HG03064 (cell line): ENCODE data around the gene ANO1.

ENCODE experiments used
- ATAC-seq: cut with Tn5 transposase; IDR thresholded peaks from one replicate; pipeline ENCODE4 v1.9.1; 2021; ENCODE audit warnings: low read depth; ENCODE audit not compliant: unreplicated experiment

ANO1 gene

GRCh38 chr11:70133771-70134335 lies 55.7 kb downstream of the ANO1 start:
- no peak for ATAC-seq

DNA sequence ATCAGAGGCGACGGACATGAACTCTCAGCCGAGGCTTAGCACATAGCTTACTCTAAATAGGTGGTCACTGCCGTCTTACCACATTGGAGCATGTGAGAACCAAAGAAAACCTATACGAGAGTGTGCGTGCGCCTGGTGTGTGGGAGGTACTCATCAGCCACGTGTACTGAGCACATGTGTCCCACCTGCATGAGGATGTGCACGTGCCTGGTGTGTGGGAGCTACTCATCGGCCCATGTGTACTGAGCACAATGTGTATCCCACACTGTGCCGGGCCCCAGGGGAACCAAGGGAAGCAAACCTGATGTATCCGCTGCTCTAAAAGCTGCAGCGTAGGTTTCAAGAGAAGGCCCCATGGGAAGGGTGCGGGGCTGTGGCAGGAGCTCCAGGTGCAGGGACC lies 56.4 kb downstream of the ANO1 start:
- no peak for ATAC-seq

- no peak for ATAC-seq
Observed at GRCh38 chr11:70135142-70135541, 57.0 kb downstream of the ANO1 start.

- no peak for ATAC-seq
Observed at GRCh38 chr11:70135625-70136059, 57.5 kb downstream of the ANO1 start.

- ATAC-seq = no peak
Observed at GRCh38 chr11:70137383-70137782, 59.3 kb downstream of the ANO1 start.

- no peak for ATAC-seq
Observed at GRCh38 chr11:70138403-70138802, 60.3 kb downstream of the ANO1 start.

DNA sequence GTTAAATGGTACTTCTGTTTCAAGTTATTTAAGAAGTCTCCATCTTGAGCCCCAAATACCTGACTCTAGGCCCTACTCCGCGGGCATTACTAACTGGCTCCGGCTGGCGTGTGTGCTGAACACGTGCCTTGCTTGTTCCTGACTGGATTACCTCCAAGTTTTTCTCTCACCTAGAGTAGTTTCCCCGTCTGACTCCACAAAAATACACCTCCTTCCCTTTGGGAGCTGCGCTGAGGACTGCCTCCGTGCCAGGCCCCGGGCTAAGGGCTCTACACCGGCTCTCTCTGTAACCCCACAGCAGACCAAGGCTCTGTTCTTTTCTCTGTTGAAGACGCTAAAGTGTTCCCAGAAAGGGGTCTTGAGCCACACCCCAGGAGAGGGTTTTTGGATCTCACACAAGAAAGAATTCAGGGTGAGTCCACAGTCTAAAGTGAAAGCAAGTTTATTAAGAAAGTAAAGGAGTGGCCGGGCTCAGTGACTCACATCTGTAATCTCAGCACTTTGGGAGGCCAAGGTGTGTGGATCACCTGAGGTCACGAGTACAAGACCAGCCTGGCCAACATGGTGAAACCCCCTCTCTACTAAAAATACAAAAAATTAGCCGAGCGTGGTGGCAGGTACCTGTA lies 61.8 kb downstream of the ANO1 start:
- ATAC-seq = no peak

DNA sequence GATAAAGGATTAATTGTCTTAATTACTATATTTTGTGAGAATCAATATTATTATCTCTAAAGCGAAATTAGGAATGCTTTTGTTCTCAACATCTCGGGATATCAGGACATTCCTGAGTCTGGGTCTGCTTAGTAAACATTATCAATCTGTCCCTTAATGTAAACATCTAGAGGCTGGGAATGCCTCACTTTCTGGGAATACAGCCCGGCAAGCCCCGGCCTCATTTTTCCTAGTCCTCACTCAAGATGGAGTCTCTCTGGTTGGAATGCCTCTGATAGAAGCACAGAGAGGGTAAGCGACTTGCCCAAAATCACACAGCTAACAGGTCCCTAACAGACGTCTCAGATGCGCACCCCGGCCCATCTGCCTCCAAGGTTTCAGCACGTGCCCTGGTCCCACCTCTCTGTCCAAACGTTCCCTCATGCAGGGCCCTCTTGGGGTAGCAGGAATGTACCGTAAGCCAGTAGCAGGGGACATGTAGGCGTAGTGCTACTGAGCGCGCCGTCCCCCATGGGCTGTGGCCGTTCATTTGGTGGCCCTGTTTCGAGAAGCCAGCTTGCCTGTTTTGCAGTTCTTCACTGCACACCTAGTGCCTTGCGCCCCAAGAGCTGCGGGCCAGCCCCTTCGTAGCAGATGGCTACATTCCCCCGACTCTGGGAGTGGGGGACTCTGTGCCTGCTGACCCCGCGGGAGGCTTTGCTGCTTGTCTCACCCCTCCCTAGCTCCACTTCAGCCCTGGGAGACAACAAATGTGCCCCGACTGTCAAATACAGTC lies 62.8 kb downstream of the ANO1 start:
- ATAC-seq = no peak

DNA sequence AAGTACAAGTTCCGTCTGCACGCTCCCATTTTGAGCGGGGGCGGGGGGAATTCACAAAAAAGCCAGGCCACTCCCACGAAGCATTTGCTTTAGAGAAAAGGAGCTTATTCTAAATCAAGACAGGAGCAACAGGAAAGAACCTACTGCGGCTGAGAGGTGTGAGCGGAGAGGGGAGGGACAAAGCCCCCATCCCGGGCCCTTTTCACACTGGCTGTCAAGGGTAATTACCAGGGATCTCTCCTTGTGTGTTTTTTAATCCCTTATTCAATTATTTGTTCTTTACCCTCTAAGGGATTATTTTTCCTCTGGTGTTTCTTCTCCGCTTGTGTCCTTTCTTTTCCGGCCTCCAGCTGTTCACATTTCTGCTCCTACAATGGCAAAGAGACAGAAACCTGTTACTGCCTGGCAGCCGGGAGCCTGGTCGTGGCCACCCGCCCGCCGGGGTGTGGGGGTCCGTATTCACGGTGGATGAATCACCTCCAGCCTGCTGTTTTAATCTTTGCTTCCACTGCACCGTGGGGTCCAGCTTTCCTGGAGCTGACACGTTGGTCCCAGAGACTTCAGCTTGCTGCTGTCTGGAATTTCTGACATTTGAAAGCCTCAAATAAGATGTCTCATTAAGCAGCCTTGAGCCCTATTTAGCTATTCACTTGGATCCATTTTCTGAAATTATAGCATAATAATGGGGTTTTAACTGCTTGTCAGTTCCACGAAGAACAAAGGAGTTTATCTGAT lies 63.5 kb downstream of the ANO1 start:
- no peak for ATAC-seq

DNA sequence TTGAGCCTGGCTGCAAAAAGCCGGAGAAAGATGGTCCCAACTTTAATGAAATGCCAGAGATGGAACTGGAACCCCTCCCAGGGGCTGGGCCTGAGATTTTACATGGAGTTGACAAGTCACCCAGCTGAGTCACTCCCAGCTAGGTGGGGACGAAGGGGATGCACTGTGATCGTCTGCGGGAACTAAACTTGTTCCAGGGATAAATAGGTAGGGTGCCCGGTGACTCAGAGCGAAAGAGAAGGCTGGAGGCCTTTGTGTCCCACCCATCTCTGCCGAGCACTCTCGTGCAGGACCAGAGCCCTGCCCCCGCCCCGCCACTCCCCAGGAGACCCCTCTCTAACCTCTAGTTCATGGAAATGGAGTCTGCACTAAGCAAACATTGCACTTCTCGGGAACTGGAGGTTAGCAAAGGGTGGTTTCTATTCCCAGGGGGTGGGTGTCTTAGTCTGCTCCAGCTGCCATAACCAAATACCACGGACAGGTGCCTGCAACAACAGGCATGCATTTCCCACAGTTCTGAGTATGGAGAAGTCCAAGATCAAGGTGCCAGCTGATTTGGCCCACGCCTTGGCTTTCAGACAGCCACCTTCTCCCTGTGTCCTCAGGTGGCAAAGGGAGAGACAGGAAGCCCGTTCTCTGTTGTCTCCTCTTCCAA lies 64.2 kb downstream of the ANO1 start:
- ATAC-seq = no peak

DNA sequence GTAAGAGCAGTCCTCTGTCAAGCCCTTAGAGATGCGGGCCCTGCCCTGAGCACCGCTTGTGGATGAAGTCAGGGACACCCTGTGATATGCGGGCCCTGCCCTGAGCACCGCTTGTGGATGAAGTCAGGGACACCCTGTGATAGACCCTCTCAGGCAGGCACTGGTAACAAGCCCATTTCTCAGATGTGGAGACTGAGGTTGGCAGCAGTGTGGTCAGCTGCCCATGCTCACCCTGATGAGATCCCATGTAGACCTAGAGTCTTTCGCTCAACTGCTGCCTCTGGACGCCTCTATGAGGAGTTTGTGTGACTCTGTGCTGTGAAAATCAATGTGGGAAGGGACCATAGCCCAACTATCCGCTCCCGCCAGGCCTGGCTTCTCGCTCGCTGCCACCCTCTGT lies 66.1 kb downstream of the ANO1 start:
- no peak for ATAC-seq

- ATAC-seq = no peak
Observed at GRCh38 chr11:70145071-70145470, 67.0 kb downstream of the ANO1 start.

DNA sequence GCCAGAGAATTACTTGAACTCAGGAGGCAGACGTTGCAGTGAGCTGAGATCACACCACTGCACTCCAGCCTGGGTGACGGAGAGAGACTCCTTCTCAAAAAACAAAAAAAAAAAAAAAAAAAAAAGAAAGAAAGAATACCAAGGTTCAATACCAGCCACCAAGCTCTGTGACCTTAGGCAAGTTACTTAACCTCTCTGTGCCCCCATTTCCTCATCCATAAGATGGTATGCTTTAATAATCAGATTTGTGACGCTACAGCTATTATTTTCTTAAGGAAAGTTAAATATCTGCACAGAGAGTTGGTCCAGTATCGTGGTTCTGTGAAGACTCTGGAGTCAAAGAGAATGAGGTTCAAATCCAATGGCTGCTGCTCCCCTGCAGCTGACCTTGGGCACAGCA lies 67.7 kb downstream of the ANO1 start:
- ATAC-seq = no peak

DNA sequence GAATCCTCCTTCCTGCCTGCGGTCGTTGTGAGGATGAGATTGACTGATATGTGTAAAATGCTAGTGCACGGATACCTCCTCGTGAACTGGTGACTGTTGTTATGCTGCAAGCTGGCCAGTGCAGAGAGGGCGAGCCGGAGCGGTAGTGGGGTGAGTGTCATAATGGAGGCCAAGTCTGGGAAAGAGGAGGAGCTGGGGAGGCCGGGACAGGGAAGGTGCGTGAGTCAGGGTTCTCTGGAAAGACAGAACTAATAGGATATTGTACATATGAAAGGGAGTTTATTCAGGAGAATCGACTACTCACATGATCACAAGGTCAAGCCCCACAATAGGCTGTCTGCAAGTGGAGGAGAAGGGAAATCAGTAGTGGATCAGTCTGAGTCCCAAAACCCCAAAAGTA lies 68.2 kb downstream of the ANO1 start:
- ATAC-seq = no peak

DNA sequence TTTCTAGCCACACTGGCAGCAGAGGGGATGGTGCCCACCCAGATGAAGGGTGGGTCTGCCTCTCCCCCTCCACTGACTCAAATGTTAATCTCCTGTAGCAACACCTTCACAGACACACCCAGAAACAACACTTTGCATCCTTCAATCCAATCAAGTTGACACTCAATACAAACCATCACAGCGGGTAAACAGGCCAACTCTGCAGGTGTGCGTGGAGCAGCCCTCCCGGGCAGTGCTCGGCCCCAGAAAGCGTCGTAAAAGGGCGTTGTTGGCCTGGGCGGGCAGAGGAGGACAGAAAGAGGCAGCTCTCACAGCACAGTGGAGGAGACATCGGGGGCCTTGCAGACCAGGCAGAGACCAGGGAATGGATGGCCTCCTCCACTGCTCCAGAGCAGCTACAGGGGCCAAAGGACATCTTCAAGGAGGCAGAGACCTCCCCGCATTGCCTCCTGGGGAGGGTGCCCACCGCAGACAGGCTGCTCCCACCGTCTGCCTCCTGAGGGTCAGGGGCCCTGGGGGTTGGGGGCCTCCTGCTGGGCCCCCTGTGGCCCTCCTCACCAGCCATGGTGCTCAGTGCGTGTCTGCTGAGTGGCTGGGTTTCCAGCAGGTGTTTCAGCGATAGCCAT lies 68.9 kb downstream of the ANO1 start:
- no peak for ATAC-seq

- no peak for ATAC-seq
Observed at GRCh38 chr11:70147668-70148067, 69.6 kb downstream of the ANO1 start.

DNA sequence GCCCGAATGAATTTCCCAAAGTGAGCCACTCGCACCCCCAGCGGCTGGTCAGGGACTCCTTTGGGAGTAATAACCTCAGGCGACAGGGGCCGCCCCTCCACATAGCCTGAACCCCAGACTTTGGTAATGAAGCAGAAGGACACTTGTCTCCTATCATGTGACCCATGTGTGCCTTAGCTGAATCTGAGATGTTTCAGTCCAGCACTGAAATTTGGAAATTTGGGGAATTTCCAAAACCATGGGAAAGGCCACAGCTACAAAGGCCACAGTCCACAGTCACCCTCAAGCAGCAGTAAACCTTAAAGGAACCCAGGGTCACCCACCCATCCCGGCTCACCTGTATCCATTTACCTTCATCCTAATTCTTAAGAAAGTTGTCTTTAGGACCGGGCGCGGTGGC lies 73.6 kb downstream of the ANO1 start:
- ATAC-seq = no peak

DNA sequence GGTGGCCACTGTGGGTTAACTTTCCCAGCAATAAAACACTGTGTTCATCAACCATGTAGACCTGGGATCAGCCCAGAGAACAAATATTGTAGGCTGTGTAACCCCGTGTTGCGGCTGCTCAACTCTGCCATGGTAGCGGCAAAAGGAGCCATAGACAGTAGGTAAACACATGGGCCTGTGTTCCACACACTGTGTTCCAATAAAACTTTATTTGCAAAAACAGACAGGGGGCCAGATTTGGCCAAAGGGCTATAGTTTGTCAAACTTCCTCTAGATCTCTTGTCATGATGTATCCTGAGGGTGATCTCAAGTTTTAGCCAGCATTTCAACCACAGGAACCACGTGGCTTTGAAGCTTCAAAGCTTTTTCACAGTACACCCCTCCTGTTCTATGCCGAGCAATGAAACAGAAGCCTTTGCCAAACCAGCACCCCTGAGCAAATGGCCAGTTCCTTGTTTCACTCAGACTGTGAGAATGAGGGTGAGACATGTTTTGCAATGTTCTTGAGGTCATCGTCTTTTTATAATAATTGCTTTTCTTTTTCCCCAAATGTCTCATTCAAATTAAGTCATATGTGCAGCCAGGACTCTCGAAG lies 75.1 kb downstream of the ANO1 start:
- no peak for ATAC-seq

DNA sequence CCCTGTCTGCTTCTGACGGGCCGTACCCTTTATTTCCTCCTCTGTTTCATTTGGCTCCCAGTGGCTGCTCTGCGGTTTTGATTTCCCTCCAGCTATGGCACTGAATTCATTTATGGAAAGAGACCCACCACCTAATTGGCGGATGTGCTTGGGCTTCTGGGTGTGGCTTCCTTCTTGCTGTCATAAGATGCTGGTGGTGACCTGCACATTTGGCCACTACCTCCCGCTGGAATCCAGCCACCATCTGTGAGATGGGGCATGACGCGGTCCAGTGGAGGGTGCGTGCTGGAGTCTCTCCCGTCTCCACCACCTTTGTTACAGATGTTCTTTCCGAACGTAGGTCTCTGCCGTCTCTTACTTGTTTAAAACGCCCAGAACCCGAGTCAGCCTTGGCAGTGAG lies 77.3 kb downstream of the ANO1 start:
- no peak for ATAC-seq
